ENCODE results near the gene CD84. TPM values are rescaled to one million over a fixed set of nuclear protein-coding genes. Genes with fewer than 3 reads are reported as not detected.

The CD84 gene
- total RNA-seq, 6 experiments from 2014 or later = 2.4 to 11.1 (median 3.4) TPM

DNA sequence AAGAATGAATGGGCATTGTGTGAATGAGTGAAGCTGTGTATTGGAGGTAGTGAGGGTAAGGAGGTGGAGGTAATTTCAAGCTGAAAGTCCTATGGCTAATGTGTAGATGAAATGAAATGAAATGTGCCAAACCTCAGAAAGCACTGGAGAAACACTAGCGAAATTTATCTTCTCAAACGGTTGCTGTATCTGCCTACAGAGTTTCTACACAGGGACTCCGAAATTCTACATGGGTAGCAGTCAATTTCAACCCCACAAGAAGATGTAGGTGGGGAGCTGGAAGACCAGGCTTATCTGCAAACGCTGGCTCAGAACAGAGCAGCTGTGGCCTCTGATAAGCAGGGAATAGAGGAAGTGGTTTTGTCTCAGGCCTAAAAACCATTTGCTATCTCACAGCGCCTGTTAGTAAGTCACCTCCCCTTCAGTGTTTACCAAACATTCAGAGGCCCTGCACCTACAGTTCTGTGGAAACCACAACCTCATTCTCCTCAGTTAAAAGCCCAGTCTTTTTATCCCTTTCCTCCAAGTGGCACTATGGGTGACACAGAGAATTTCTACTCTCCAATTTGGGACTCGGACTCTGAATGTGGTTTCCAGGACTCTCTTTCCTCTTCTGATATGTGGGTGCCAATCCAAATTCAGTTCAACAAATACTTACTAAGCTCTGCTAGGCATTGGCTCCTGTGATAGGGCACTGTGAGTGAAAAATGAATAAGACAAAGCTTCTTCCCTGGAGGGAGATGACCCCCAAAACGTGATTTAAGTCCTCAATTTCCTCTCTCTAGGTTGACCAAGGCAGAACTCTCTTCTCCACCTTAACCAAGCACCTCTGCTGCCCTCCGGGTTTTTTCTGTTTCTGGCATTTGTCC is 39.1 kb downstream of the CD84 start:
- DNase-seq (peak in 1 of 3 donors; percentile 37), ATAC-seq (peak; percentile 77 to 88 (median 83))
- TF ChIP-seq POLR2A (IDR thresholded peaks at IDR 0.05) = no peak
- TF ChIP-seq, protein P1, sequence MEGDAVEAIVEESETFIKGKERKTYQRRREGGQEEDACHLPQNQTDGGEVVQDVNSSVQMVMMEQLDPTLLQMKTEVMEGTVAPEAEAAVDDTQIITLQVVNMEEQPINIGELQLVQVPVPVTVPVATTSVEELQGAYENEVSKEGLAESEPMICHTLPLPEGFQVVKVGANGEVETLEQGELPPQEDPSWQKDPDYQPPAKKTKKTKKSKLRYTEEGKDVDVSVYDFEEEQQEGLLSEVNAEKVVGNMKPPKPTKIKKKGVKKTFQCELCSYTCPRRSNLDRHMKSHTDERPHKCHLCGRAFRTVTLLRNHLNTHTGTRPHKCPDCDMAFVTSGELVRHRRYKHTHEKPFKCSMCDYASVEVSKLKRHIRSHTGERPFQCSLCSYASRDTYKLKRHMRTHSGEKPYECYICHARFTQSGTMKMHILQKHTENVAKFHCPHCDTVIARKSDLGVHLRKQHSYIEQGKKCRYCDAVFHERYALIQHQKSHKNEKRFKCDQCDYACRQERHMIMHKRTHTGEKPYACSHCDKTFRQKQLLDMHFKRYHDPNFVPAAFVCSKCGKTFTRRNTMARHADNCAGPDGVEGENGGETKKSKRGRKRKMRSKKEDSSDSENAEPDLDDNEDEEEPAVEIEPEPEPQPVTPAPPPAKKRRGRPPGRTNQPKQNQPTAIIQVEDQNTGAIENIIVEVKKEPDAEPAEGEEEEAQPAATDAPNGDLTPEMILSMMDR (IDR thresholded peaks at IDR 0.05) = no peak
- 0% methylated on average over 7 of the region's 8 CpGs for WGBS (ENCODE audit: insufficient coverage, low coverage, low lambda C conversion rate, missing lambda C conversion rate)
- Histone ChIP-seq H3K9me3 (peaks cover 0 to 3% (median 0%) of the 10 kb centered on the region in 4 donors), H3K27ac (peak overlapping the region; percentile 35 to 65 (median 63)), H3K27me3 (no peaks in the 10 kb centered on the region), H3K4me3 (no peak overlapping the region), H3K4me1 (peaks cover 0 to 60% (median 30%) of the 10 kb centered on the region in 4 donors), H3K36me3 (no peaks in the 10 kb centered on the region)
- intact Hi-C loops (cut with DNase I) = no loop called here

GRCh38 chr1:160539684-160539989 is 39.7 kb downstream of the CD84 start:
- ATAC-seq = no peak
- Histone ChIP-seq H3K27me3 (no peaks in the 10 kb centered on the region), H3K9me3 (peaks cover 0 to 9% (median 0%) of the 10 kb centered on the region in 4 donors), H3K27ac (peak overlapping the region in 2 of 3 donors; percentile 2 to 65), H3K4me1 (peaks cover 0 to 54% (median 27%) of the 10 kb centered on the region in 4 donors), H3K4me3 (no peak overlapping the region), H3K36me3 (no peaks in the 10 kb centered on the region)
- no peak for TF ChIP-seq POLR2A (IDR thresholded peaks at IDR 0.05)
- TF ChIP-seq, protein P1 (IDR thresholded peaks at IDR 0.05) = no peak
- DNase-seq = no peak
- intact Hi-C loops (cut with DNase I) = no loop called here
- 70% methylated on average over 6 of the region's 6 CpGs for WGBS (ENCODE audit: insufficient coverage, low coverage, low lambda C conversion rate, missing lambda C conversion rate)

DNA sequence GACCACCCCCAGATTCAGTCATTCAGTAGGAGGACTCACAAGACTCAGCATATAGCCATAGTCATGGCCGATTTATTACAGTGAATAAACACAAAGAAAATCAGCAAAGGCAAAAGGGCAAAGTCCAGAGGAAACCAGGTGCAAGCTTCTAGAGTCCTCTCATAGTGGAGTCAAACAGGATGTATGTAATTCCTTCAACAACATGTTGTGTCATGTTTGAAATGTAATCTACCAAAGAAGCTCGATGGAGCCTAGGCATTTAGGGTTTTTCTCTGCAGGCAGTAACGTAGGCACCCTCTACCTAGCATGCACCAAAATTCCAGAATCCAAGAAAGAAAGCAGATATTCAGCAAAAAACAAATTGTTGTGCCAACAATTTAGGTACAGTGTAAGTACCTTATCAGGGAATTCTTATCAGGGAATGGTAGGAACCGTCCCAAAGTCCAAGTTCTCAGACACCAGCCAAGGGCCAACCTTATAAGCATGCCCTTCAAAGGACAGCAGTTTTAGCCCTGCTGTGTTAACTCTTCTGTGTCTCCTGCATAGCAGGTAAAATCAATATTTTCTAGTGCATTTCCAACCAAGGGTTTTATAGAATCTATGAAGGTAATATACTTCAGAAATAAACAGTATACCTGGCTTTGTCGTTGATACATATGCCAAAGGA is 40.2 kb downstream of the CD84 start:
- TF ChIP-seq POLR2A (IDR thresholded peaks at IDR 0.05) = no peak
- TF ChIP-seq, protein P1 (IDR thresholded peaks at IDR 0.05) = no peak
- intact Hi-C loops (cut with DNase I) = no loop called here
- Histone ChIP-seq H3K9me3 (peaks cover 0 to 10% (median 0%) of the 10 kb centered on the region in 4 donors), H3K27me3 (no peaks in the 10 kb centered on the region), H3K36me3 (no peaks in the 10 kb centered on the region), H3K27ac (peak overlapping the region in 2 of 3 donors; percentile 2 to 65), H3K4me1 (peaks cover 0 to 49% (median 26%) of the 10 kb centered on the region in 4 donors), H3K4me3 (no peak overlapping the region)
- DNase-seq = peak in 1 of 3 donors; percentile 64
- peak; percentile 53 to 82 (median 77) for ATAC-seq
- 22% methylated on average over 5 of the region's 5 CpGs for WGBS (ENCODE audit: insufficient coverage, low coverage, low lambda C conversion rate, missing lambda C conversion rate)

- Histone ChIP-seq H3K27me3 (no peaks in the 10 kb centered on the region), H3K4me3 (no peak overlapping the region), H3K9me3 (peaks cover 0 to 10% (median under 1%) of the 10 kb centered on the region in 4 donors), H3K27ac (no peak overlapping the region), H3K36me3 (no peaks in the 10 kb centered on the region), H3K4me1 (peaks cover 0 to 45% (median 23%) of the 10 kb centered on the region in 4 donors)
- DNase-seq = no peak
- no peak for ATAC-seq
- no peak for TF ChIP-seq POLR2A (IDR thresholded peaks at IDR 0.05)
- TF ChIP-seq, protein P1 (IDR thresholded peaks at IDR 0.05) = no peak
- intact Hi-C loops (cut with DNase I) = no loop called here
- 94% methylated on average over 8 of the region's 8 CpGs for WGBS (ENCODE audit: insufficient coverage, low coverage, low lambda C conversion rate, missing lambda C conversion rate)
These were observed 41.3 kb downstream of the CD84 start for GRCh38 chr1:160537714-160538665.

Data from right lobe of liver (tissue), 6 donors.